Upper lobe of left lung (tissue), 4 donors: ENCODE results near the gene MYO18A.

ENCODE experiments used
- EP300 ChIP-seq, 4 donors: sonication (generic); formaldehyde crosslinking; IDR thresholded peaks; one replicate each; pipeline ENCODE4 v1.5.1; 2017; ENCODE audit warnings: antibody characterized with exemption in 4 of 4, control low read depth in 2 of 4
- POLR2A ChIP-seq, 4 donors: fragments of 450-650 bp; IDR thresholded peaks; one replicate each; pipeline ENCODE4 v1.5.1; 2016 to 2017; ENCODE audit warnings: antibody characterized with exemption in 4 of 4, mild to moderate bottlenecking in 2 of 4
- POLR2AphosphoS5 ChIP-seq, 2 donors: sonication (generic); formaldehyde crosslinking; IDR thresholded peaks; one replicate each; pipeline ENCODE4 v1.5.1; 2017; ENCODE audit warnings: antibody characterized with exemption in 2 of 2
- TF ChIP-seq, protein P1 (sequence below), 6 experiments: fragments of 450-650 bp in 4 of 6; fragments of 200-600 bp in 2 of 6; sonication (generic) in 2 of 6; IDR thresholded peaks; one replicate each; pipeline ENCODE4 v1.5.1; 2016 to 2019; ENCODE audit warnings: antibody characterized with exemption in 6 of 6

DNA sequence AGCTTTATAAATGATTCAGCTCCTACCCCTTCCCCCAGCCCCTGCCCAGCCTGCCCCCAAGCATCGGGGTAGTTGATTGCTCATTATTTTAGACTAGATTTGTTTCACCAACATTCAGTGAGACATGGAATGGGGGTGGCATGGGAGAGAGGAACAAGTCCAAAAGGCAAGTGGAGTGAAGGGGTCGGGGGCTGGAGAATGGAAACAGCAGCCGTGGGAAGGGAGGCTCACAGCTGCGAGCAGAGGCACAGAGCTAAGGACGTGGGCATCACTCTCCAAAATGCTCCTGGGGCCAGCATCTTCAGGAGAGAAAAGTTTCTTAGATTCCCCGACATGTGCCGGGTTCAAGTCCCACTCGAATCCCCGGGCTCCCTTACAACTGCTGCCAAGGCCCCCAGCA, 118.0 kb downstream of the MYO18A start:
- TF ChIP-seq, protein P1, sequence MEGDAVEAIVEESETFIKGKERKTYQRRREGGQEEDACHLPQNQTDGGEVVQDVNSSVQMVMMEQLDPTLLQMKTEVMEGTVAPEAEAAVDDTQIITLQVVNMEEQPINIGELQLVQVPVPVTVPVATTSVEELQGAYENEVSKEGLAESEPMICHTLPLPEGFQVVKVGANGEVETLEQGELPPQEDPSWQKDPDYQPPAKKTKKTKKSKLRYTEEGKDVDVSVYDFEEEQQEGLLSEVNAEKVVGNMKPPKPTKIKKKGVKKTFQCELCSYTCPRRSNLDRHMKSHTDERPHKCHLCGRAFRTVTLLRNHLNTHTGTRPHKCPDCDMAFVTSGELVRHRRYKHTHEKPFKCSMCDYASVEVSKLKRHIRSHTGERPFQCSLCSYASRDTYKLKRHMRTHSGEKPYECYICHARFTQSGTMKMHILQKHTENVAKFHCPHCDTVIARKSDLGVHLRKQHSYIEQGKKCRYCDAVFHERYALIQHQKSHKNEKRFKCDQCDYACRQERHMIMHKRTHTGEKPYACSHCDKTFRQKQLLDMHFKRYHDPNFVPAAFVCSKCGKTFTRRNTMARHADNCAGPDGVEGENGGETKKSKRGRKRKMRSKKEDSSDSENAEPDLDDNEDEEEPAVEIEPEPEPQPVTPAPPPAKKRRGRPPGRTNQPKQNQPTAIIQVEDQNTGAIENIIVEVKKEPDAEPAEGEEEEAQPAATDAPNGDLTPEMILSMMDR (IDR thresholded peaks at IDR 0.05) = no peak
- TF ChIP-seq POLR2AphosphoS5 (IDR thresholded peaks at IDR 0.05) (no peak), POLR2A (IDR thresholded peaks at IDR 0.05) (no peak), EP300 (IDR thresholded peaks at IDR 0.05) (no peak)
